ENCODE data around the gene SLC25A38. TPM values are rescaled to one million over a fixed set of nuclear protein-coding genes. Genes with fewer than 3 reads are reported as not detected.

SLC25A38 gene
- total RNA-seq, 4 donors from 2014 or later = 43.8 to 51.2 (median 48.2) TPM

DNA sequence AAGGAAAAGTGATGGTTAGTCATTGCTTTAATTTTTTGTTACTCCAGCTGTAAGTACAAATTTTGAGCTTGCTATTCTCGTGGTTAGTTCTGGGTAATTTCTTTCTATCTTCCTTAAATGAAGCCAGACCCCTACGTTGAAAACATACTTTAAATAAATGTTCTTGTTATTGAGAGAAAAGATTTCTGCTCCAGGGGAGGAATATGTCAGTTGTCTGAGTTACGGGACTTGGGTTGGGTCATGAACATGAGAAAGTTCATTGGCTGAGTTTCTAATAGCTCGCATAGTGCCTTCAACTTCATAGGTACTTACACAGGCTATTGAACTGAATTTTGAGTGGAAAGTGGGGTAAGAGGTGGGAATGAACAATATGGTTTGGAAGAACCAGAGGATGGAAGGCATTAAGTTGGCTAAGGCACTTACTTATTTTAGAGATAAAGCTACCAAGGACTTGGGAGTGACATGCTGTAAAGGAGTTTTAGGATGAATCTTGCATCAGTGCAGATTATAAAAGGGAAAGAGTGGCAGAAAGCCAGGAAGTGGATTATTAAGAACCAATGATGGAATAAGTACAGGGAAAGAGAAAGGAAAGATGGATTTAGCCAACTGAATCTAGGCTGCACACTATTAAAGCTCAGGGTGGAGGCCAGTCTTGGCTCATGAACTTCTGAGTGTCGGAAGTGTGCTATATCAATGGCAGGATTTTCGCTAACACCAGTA is 24.8 kb downstream of the SLC25A38 start:
- Histone ChIP-seq H3K4me3 (peak overlapping the region; percentile 75 to 87 (median 83)), H3K27me3 (no peaks in the 10 kb centered on the region), H3K9me3 (no peaks in the 10 kb centered on the region), H3K4me1 (peaks cover 17 to 23% of the 10 kb centered on the region in 2 donors), H3K27ac (peak overlapping the region; percentile 83 to 96 (median 88)), H3K36me3 (peaks cover 0 to 48% of the 10 kb centered on the region in 2 donors)
- intact Hi-C loops (cut with DNase I; ENCODE audit: low total_unique reads) (loop anchor here (5.0 kb wide), 1 partner anchor 1049 kb away; the partner anchor contains the start of gene RPL14), in situ Hi-C loops (cut with MboI; ENCODE audit: low sequenced_read_pairs in 4 of 4) (loop anchor here in 1 of 4 donors (25.0 kb wide), 1 partner anchor 904 kb away; the partner anchor contains the start of gene EIF1B)
- DNase-seq = no peak
- TF ChIP-seq, protein P1, sequence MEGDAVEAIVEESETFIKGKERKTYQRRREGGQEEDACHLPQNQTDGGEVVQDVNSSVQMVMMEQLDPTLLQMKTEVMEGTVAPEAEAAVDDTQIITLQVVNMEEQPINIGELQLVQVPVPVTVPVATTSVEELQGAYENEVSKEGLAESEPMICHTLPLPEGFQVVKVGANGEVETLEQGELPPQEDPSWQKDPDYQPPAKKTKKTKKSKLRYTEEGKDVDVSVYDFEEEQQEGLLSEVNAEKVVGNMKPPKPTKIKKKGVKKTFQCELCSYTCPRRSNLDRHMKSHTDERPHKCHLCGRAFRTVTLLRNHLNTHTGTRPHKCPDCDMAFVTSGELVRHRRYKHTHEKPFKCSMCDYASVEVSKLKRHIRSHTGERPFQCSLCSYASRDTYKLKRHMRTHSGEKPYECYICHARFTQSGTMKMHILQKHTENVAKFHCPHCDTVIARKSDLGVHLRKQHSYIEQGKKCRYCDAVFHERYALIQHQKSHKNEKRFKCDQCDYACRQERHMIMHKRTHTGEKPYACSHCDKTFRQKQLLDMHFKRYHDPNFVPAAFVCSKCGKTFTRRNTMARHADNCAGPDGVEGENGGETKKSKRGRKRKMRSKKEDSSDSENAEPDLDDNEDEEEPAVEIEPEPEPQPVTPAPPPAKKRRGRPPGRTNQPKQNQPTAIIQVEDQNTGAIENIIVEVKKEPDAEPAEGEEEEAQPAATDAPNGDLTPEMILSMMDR (IDR thresholded peaks at IDR 0.05 in 4 of 5, conservative IDR thresholded peaks at IDR 0.05 in 1 of 5) = no peak
- TF ChIP-seq POLR2A (IDR thresholded peaks at IDR 0.05) = no peak
- ATAC-seq = no peak

GRCh38 chr3:39408493-39409372 is 25.6 kb downstream of the SLC25A38 start:
- no peaks in the 10 kb centered on the region for H3K27me3 ChIP-seq
- no peak for DNase-seq
- H3K4me3 ChIP-seq = no peak overlapping the region
- TF ChIP-seq, protein P1 (IDR thresholded peaks at IDR 0.05 in 4 of 5, conservative IDR thresholded peaks at IDR 0.05 in 1 of 5) = no peak
- TF ChIP-seq POLR2A (IDR thresholded peaks at IDR 0.05) = no peak
- intact Hi-C loops (cut with DNase I; ENCODE audit: low total_unique reads) = loop anchor here (5.0 kb wide), 1 partner anchor 1049 kb away; the partner anchor contains the start of gene RPL14
- in situ Hi-C loops (cut with MboI; ENCODE audit: low sequenced_read_pairs in 4 of 4) = loop anchor here in 1 of 4 donors (25.0 kb wide), 1 partner anchor 904 kb away; the partner anchor contains the start of gene EIF1B
- peaks cover 17 to 23% of the 10 kb centered on the region in 2 donors for H3K4me1 ChIP-seq
- no peak for ATAC-seq
- H3K27ac ChIP-seq = peak overlapping the region in 1 of 4 donors; percentile 92
- H3K9me3 ChIP-seq = no peaks in the 10 kb centered on the region
- H3K36me3 ChIP-seq = peaks cover 0 to 55% of the 10 kb centered on the region in 2 donors

DNA sequence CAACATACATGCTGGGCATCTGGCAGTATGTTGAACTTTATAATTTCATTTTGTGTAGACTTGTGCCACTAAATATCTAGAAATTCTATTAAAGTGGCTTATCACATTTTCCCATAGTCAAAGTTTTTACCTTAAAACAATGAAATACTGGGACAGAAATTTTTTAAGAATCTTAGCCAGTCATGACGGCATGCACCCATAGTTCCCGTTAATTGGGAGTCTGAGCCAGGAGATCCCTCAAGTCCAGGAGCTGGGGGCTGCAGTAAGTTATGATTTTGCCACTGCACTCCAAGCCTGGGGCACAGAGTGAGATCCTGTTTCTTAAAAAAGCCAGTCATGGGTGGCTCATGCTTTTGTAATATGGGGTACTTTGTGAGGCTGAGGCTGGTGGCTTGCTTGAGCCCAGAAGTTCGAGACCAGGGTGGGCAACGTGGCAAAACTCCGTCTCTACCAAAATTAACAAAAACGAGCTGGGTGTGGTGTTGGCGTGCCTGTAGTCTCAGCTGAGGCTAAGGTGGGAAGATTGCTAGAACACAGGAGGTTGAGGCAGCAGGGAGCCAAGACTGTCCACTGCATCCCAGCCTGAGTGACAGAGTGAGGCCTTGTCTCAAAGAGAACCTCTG is 26.5 kb downstream of the SLC25A38 start:
- H3K4me3 ChIP-seq = no peak overlapping the region
- peaks cover 17 to 27% of the 10 kb centered on the region in 2 donors for H3K4me1 ChIP-seq
- no peak overlapping the region for H3K27ac ChIP-seq
- intact Hi-C loops (cut with DNase I; ENCODE audit: low total_unique reads) (loop anchor here (5.0 kb wide), 1 partner anchor 1048 kb away; the partner anchor contains the start of gene RPL14), in situ Hi-C loops (cut with MboI; ENCODE audit: low sequenced_read_pairs in 4 of 4) (loop anchor here in 1 of 4 donors (25.0 kb wide), 1 partner anchor 903 kb away; the partner anchor contains the start of gene EIF1B)
- no peak for ATAC-seq
- H3K9me3 ChIP-seq = no peaks in the 10 kb centered on the region
- TF ChIP-seq, protein P1 (IDR thresholded peaks at IDR 0.05 in 4 of 5, conservative IDR thresholded peaks at IDR 0.05 in 1 of 5) = no peak
- TF ChIP-seq POLR2A (IDR thresholded peaks at IDR 0.05) = no peak
- H3K36me3 ChIP-seq = peaks cover 0 to 62% of the 10 kb centered on the region in 2 donors
- no peaks in the 10 kb centered on the region for H3K27me3 ChIP-seq
- DNase-seq = no peak

DNA sequence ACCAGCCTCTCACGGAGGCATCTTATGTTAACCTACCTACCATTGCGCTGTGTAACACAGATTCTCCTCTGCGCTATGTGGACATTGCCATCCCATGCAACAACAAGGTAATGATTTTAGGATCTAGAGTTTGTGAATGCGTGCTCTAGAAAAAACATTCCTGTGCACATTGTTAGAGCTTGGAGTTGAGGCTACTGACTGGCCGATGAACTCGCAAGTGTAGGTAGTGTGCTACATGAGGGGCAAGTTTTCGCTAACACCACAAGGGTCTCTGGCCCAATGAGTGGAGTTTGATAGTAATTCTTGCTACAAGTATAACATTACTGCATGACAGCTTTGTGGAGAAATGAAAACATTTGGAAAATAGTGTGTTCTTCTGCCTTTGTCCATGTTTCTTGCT is 27.7 kb downstream of the SLC25A38 start:
- H3K27ac ChIP-seq = no peak overlapping the region
- no peak overlapping the region for H3K4me3 ChIP-seq
- in situ Hi-C loops (cut with MboI; ENCODE audit: low sequenced_read_pairs in 4 of 4) = loop anchor here in 1 of 4 donors (25.0 kb wide), 1 partner anchor 901 kb away; the partner anchor contains the start of gene EIF1B
- peaks cover 17 to 27% of the 10 kb centered on the region in 2 donors for H3K4me1 ChIP-seq
- TF ChIP-seq POLR2A (IDR thresholded peaks at IDR 0.05) = no peak
- TF ChIP-seq, protein P1 (IDR thresholded peaks at IDR 0.05 in 4 of 5, conservative IDR thresholded peaks at IDR 0.05 in 1 of 5) = no peak
- intact Hi-C loops (cut with DNase I; ENCODE audit: low total_unique reads) = no loop called here
- no peaks in the 10 kb centered on the region for H3K9me3 ChIP-seq
- ATAC-seq (no peak), DNase-seq (no peak)
- H3K27me3 ChIP-seq = no peaks in the 10 kb centered on the region
- peaks cover 0 to 62% of the 10 kb centered on the region in 2 donors for H3K36me3 ChIP-seq

Data from gastrocnemius medialis (tissue), 4 donors.